HG02885 (cell line): Measurements from ENCODE around the gene AZU1.

Experiments used
- ATAC-seq: cut with Tn5 transposase; IDR thresholded peaks from one replicate; pipeline ENCODE4 v1.9.1; 2021; ENCODE audit warnings: mild to moderate bottlenecking; ENCODE audit not compliant: unreplicated experiment, poor library complexity

The AZU1 gene

DNA sequence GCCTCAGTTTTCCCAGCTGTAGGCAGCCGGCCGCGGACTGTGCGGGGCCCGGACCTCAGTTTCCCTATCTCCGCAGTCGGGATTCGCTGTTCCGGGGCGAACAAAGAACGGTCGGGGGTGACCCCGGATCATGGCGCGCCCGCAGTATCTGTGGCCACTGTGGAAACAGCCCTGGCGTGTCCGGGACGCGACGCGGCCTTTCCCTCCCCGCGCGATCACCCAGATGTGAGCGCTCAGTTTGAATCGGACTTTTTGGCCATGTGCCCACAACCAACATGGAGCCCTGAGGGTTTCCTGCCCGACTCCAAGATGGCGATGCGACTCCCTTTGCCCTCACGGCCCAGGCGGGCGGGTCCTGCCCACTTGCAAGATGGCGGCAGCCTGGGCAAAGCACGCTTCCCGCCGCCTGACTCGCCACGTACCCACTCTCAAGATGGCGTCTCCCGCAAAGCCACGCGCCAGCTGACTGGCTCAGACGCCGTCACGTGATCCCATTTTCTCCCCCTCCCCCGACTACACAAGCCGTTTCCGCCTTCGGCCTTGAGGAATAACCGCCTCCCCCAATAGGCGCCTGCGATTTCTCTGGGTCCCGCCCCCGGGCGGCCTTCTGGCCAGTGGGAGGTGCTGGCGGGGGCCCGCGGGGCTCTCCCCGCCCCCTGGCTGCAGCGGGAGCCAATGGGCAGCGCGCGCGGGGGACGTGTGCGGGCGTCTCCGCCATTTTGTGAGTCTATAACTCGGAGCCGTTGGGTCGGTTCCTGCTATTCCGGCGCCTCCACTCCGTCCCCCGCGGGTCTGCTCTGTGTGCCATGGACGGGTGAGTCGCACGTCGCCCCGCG, 30.7 kb upstream of the AZU1 start, which contains the start of gene PTBP1:
Gene PTBP1, plus strand, starts transcription at position 761 of the 836 bp plus-strand sequence. Its CDS starts 46 bp downstream, at position 807.
- ATAC-seq: peak; percentile 80

DNA sequence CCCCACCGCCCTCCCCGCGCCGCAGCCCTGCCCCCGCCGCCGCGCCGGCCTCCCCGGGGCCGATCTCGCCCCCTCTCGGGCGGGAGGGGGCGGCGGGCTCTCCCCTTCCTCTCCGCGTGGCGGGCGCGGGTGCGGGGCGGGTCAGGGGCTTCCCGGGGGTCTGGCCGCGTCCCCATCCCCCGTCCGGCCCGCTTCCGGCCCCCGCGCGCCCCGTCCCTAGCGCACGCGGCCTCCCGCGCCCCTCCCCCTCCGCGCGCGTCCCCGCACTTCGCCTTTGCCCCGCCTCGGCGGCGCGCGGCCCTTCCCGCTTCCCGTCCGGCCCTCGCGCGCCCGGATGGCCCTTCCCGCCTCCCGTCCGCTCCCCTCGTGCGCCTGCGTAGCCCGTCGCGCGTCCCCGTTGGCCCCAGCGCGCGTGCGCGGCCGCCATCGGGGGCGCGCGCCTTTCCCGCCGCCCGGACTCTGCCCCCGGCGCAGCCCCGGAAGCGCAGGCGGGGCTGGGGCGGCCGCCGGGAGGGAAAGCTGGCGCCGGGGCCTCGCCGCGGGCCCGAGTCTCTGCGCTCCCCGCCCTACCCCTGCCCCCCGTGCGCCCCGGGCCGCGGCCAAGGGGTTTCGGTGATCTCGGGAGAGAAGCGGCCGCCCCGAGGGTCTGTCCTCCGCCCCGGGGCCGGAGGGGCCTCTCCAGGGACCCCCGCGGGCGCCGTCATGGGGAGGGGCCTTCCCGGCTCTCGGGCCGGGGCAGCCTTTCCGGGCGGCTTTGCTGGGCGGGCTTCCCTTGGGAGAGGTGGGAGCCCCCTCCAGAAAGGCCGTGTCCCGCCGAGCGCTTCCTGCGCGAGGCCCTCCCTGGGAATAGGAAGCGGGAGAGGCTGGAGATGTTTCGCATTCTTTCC, 29.9 kb upstream of the AZU1 start:
- peak; percentile 47 for ATAC-seq

DNA sequence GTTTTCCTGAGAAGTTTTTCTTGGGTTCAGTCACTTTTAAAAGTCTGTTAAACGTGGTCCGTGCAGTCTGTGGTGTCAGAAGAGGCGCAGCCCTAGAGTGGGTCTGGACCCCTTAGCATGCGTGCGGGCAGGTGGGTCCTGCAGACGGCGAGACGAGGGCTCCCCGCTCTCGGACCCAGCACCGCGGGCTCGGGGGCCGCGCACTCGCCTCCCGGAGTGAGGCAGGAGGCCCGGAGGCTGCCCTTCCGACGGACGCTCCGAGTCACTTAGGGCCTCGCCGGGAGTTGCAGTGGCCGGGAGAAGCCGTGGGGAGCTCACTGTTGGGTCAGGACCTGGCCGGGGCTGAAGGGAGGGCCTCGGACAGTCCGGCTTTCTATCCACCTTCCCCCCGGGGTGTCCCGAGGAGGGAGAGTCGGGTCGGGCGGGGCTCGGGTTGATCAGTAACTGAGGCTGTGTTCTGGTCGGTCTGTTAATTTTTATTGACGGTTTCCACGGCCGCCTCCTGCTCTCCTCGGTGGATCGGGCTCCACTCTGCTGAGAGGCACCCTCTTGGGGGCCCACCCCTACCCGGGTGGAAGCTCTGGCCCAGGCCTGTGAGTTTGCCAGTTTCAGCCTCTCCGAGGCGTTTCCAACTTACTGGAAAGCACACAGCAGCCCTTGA, 29.1 kb upstream of the AZU1 start:
- ATAC-seq: no peak

DNA sequence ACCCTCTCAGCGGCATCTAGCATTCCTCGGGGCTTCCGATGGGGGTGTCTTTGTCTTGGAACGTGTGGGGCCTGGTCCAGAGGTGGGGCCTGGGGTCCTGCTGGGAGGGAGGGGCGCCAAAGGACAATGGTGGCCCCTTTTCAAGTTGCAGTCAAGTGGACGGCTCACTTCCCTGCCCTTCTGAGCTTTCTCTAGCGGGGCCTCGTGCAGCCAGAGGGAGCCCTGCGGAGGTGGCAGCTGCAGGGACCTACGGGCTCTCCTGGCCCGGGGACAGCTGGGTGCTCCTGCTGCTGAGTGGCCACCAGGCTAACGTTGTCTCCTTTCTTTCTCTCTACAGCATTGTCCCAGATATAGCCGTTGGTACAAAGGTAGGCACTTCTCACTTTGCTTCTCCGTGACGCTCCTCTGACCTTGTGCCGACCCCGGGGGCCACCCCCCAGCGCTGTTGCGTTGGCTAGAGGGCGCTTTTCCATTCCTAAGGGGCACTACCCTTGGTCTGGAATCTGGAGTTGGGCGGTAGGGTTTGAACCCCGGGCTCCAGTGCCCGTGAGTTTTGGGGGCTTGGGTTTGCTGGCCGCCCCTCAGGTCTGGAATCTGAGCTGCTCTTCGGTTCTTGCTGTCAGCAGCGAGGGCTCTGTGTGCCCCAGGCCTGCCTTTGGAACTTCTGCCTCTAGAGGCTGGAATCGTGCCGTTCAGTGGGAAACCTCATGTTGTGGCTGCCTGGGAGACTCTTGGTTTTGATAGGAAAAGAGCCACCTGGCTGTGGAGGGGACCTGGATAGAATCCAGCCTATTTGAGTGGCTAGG, 28.4 kb upstream of the AZU1 start:
- no peak for ATAC-seq

DNA sequence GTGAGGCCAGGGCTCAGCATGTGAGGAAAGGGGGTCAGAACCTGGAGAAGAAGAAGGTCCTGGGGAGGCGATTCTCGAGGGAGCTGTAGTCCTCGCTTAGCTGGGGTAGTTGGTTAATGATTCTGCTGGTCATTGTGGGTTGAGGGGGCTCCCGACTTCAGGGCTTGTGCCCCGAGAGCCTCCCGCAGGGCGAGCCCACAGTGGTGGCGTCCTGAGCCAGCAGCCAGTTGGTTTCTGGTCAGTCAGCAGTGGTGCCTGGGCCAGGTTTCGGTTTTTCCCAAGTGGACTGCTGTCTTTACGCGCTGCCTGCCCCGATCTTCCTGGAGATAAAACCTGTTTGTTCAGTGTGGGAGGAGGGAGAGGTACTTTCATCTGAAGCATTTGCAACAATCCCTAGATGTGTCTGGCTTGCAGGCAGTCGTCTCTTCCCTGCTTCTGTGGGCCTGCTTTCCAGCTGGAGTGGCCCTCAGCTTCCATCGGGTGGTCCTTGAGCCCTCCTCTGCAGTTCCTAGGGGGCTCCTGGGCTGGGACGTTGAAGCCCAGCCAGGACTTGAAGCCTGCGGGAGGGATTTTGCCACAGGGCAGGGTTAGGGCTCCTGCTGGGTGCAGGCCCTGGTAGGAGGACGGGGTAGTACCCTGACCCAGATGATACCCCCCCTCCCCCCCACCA, 27.1 kb upstream of the AZU1 start:
- no peak for ATAC-seq

DNA sequence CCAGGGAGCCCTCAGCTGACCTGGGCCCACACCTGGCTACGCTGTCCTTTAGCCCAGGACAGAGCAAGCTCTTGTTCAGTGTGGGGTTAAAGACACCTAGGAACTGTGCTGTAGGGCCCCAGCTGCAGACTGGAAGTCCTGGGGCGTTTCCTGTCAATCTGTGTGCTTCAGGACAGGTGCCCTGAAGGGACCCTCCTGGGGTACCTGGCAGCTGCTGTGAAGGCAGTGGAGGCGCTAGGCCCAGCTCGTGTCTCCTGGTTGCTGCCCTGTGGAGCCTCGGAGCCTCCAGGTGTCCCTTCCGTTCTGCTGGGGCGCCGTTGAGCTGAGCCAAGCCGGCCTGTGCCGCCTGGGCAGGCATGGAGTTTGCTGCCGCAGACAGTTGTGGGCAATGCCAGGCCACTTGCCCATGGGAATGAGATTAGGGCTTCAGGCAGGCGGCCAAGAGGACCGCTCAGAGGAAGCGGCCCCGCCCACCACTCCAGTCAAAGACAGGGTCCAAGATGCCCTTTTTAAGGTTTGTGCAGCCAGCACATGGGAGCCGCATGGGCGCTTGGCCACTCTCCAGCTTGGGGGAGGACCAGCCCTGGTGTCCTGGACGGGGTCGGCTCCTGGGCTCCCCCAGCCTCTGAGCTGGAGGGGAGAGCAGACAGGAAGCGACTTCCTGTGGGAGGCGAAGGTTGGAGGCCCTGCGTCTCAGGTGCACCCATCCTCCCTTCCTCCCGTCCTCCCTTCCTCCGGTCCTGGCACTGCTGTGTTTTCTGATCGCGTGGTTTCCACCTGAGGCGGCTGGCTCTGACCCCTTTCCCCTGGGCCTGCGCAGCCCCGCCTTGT, 26.4 kb upstream of the AZU1 start:
- ATAC-seq: no peak

DNA sequence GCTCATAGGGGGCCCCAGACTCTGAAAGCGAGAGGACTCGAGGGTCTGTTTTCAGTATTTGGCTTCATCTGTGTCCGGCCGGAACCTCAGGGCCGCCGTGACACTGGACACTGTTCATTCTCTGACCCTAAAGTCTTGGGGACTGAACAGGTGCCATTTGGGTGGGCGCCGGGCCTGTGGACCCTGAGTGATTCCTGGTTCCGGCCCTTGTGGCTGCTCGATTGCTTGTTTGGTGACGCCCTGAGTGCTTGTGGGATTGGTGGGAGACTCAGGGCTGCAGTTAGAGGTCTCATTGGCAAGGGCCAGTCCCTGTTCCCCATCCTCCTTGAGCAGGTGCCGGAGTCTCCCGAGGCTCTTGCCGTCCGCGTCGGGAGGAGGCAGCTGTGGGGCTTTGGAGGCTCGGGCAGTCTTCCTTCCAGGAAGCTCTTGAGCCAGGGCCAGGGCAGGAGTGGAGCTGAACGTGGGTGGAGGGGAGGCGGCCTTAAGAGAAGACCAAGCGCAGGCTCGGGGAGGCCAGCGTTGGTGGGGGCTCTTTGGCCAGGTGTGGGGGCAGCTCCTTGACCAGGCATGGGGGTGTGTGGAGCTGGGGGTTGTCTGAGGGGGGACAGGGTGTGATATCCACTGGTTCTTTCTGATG, 25.7 kb upstream of the AZU1 start:
- ATAC-seq: no peak

DNA sequence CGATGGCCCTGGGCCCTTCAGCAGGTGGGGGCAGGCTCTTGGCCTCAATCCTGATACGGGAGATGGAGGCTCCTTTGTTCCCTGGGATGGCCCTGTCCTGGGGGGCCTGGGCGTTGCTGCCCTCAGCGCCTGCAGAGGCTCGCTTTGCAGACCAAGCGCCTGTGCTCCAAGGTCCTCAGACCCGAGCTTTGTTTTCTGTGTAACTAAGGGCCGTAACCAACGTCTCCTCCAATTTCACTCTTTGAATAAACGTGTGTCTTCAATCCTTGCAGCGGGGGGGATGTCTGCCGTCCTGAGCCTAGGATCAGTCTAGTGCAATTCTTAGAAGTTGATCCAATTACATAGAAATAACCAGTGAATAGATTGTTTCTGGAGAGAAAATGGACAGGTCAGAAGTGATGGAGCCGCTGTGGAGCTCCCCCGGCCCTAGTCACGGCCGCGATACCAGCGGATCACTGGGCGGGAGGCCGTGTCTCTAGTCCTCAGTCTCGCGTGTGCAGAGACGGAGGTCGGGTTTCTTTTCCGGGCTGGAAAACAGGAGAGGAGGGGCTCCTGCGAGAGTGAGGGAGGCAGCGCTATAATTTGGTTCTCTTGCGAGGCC, 25.0 kb upstream of the AZU1 start:
- no peak for ATAC-seq

DNA sequence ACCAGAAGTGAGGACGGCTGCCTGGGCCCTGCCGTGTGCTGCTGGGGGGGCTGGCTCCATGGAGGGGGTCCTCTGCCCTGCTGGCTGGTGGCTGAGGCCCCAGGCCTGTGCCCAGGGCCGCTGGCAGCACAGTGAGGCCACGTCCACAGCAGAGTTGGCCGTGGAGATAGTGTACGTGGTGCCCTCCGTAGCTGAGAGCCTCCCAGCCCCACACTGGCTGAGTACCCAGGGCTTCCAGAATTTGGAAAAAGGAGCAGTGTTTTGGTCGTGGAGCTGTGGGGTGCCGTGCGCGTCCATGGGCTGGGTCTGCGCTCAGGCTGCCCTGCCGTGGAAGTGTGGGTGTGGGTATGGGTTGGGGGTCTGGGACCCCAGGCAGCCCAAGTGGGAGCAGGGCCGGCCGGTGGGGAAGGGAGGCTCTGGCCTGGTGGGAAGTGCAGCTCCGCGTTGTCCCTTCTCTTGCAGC, 24.5 kb upstream of the AZU1 start:
- ATAC-seq: no peak

DNA sequence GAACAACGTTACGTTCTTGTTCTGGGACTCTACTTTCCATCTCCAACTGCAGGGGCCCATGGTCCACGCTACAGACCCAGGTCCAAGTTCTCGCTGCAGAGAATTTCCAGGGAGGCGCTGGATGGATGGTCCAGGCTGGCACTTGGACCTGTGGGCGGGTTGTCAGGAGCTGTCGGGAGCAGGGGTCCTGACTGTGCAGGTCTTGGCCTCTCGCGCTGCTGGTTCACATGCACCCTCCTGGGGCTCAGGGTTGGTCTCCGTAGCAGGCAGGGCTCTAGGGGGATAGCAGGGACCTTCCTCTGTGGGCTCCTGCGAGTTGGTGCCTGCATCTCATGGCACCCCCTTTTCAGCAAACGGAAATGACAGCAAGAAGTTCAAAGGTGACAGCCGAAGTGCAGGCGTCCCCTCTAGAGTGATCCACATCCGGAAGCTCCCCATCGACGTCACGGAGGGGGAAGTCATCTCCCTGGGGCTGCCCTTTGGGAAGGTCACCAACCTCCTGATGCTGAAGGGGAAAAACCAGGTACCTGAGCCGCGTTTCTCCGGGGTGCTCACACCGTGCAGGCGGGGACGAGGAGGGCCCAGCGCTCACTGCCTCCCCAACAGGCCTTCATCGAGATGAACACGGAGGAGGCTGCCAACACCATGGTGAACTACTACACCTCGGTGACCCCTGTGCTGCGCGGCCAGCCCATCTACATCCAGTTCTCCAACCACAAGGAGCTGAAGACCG, 23.8 kb upstream of the AZU1 start:
- no peak for ATAC-seq

DNA sequence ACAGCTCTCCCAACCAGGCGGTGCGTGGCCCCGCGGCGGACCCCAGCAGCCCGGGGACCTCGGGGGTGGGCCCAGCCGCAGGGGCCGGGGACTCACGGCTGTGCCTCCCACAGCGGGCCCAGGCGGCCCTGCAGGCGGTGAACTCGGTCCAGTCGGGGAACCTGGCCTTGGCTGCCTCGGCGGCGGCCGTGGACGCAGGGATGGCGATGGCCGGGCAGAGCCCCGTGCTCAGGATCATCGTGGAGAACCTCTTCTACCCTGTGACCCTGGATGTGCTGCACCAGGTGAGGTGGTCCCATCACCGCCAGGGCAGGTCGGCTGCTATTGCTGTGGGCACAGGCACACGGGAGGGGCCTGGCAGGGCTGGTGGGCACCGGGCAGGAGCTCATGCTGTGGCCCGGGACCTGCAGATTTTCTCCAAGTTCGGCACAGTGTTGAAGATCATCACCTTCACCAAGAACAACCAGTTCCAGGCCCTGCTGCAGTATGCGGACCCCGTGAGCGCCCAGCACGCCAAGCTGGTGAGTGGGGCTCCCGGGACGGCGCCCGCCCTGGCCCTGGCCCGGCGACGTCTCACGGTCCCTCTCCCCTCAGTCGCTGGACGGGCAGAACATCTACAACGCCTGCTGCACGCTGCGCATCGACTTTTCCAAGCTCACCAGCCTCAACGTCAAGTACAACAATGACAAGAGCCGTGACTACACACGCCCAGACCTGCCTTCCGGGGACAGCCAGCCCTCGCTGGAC, 23.0 kb upstream of the AZU1 start:
- no peak for ATAC-seq

DNA sequence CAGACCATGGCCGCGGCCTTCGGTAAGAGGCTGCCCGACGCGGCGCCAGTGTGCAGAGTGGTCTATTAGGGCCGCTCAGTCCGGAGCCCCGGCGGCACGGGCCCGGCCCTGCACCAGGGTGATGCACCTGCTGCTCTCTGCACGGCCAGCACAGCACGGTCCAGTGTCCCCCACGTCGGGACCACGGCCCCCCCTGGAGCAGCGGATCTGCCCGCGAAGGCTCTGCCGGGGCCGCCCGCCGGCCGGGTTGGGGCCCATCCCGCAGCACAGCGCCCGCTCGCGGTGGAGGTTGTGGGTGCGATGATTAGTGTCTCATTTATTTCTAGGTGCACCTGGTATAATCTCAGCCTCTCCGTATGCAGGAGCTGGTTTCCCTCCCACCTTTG, 22.5 kb upstream of the AZU1 start:
- ATAC-seq: no peak

DNA sequence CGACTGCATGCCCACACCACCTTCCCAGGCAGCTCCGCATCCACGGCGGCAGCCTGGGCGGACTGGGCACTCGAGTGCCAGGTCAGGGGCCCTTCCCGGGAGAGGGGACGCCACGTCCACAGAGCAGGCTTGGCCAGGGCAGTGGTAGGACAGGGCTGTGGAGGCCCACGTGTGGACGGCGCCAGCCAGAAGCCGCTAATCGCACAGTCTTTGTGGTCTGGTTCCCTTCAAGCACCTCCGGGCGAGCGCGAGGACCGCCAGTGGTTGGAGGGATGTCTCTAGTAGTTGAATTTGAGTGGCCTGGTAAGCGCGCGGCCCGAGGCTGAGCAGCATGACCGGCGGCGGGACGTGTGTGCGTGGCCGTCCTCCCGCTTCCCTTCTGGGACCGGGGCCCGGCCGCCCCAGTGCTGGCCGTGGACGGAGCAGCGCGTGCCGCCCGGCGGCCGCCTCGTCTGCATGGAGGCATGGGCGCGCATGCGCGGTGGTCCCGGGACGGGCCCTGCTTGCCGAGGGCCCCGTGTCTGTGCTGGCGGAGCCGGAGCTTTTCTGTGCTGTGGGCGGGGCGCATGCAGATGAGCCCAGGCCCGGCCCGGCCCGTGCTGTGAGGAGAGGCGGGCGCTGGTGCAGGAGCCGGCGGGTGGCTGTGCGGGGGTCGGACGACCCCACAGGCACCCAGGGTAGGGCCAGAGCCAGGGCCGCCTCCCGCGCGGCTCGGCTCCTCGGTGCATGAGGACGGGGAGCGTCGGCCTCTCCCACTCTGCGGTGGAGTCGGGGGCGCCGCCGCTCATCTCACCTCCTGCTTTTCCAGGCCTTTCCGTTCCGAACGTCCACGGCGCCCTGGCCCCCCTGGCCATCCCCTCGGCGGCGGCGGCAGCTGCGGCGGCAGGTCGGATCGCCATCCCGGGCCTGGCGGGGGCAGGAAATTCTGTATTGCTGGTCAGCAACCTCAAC, 21.8 kb upstream of the AZU1 start:
- ATAC-seq: no peak

DNA sequence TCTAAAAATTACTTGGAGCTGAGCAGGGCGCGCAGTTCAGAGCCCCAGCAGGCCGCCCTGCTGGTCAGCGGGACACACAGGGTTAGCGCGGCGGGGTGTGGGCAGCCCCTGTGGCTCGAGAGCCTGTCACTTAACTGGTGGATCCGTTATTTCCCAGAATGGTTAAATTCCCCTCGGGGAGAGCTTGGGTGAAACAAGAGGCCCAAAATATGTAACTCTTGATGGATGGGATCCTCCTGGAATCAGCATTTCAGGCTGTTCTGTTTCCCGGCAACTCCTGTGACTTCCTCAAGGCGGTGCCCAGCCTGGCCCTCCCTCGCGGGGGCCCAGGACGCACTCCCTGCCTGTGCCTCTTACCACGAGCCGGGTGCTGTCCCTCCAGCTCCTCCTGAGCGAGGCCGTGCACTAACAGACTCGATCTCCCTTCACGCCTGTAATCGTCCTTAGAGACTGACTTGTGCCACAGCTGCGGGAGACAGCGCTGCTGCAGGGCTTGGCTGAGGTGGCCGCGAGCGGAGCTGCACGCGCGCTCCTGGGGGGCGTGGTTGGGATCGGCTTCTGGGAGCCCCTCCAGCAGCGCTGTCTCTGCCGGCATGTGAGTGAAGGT, 20.7 kb upstream of the AZU1 start:
- no peak for ATAC-seq
